ENCODE data around the gene TENM3.

GRCh38 chr4:182447767-182448280 is 204.6 kb downstream of the TENM3 start:
- TF ChIP-seq CTCF (conservative IDR thresholded peaks at IDR 0.05) (no peak), ZFX (IDR thresholded peaks at IDR 0.05) (no peak)

Measured in C4-2B (cell line).